CD4-positive, alpha-beta T cell treated with Interleukin-21 for 1 hour (primary cell): ENCODE data around the gene CLCNKB.
"Not testable (repeated sequence)": the region's sequence is repeated elsewhere in the genome, so short reads cannot be mapped to it uniquely, and the experiment has no call there.

Experiments
- DNase-seq: peaks from one replicate; pipeline ENCODE4 v3.0.0-alpha.2; 2020

Gene CLCNKB

DNA sequence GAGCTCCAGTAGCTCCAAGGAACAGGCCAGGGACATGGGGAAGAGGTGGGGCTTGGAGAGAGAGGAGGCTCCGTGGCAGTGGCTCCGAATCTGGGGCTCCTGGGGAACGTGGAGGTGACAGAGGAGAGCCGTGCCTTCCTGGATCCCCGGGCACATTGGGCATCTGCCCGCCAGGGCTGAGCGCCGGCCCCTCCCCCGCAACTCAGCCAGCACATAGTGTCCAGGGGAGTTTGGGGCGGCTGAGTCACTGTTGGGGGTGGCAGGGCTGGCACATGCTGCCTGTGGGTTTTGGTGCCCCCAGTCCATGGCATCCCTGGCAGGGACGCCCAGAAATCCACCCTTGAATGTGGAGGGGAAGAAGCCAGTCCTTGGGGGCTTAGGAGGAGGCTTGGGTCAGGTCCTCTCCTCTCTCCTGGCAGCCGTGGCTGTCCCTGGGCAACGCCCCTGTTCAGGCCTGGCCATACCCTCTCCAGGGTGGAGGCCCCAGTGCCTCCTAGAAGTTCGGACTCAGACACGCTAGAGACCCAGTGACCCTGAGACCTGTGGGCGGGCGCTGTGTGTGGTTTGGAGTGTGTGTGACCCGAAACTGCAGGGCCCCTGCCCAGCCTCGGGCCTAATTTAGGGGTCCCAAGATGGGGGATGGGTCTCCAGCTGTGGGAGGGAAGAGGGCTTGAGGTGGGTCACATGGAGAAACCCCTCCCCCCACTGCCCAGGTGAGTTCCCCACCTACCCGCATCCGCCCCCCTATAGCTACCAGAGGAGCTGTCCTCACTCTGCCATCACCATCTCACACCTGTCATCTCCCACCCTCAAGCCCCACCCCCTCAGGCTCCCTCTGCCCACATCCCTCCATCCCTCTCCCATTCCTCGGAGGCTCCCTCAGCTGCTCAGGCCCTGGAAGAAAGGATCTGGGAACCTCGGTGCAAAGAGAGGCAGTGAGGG is 27.4 kb upstream of the CLCNKB start:
- DNase-seq: no peak

DNA sequence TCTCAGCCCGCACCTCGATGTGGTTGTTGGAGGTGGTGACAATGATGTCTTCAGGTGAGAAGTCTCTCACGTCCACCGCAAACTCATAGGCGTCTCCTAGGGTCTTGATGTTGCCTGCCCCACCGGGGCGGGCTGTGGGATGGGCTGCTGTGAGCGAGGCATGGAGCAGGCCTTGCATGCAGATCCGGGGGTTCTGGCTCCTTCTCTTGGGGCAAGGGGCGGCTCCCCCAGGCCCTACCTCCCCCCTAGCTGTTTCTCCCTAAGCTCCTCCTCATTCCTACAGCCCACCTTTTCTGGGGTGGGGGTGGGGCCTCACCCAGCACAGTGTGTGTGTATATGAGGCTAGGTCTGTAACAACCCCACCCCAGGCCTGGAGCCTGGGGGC is 26.5 kb upstream of the CLCNKB start:
- no peak for DNase-seq

DNA sequence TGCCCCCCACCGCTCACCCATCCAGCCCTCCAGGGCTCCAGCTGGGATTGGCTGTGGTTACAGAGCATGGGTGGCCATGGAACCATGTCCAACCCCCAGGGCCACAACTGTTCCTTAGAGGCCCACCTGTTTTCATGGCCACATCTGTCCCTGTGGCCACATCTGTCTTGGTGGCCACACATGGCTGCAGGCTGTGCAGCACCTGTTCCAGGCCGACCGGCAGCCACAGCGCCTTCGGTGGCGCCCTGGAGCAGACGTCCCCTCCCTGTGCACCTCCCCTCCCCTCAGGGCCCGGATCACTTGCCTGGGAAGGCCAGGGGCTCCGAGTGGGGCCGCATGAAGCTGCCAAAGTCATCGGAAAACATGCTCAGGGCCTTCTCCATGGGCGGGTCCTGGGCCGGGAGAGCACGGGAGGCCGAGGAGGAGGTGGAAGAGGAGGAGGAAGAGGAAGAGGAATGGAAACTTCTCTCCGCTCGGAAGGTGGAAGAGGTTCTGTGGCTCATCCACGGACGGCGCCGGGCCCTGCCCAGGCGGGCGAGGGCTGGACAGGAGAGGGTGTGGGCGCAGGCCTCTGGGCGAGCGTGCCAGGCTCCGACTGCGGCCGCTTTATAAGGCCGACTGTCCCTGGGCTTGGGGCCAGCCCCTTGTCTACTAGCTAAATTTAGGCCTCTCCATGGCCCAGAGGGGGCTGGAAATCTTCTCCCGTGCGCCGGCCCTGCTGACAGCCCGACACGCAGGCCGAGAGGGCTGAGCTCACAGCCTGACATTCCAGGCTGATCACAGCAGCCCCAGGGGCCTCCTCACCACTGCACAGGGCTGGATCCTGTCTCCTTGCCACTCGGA is 25.9 kb upstream of the CLCNKB start, which contains the start of gene HSPB7:
Gene HSPB7, minus strand, starts transcription at position 583 of the 843 bp plus-strand sequence. Its CDS starts 80 bp downstream, at position 503.
- DNase-seq: no peak

DNA sequence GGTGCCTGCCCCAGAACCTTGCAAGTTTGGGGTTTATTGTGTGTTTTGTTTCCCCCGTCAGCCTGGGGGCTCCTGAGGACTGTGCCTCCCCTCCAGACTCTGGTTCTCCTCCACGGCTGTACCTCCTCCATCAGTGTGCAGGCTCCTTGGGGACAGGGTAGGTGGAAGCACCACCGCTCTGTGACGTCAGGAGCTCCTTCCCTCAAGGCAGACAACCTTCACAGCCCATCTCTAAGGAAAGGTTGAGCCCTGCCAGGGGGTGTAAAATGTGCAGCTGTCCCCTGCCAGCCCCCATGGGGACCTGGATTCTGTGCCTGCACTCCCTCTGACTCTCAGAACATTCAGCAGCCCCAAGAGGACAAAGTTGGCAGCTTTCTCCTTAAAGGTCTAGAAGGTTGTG is 25.3 kb upstream of the CLCNKB start:
- no peak for DNase-seq

DNA sequence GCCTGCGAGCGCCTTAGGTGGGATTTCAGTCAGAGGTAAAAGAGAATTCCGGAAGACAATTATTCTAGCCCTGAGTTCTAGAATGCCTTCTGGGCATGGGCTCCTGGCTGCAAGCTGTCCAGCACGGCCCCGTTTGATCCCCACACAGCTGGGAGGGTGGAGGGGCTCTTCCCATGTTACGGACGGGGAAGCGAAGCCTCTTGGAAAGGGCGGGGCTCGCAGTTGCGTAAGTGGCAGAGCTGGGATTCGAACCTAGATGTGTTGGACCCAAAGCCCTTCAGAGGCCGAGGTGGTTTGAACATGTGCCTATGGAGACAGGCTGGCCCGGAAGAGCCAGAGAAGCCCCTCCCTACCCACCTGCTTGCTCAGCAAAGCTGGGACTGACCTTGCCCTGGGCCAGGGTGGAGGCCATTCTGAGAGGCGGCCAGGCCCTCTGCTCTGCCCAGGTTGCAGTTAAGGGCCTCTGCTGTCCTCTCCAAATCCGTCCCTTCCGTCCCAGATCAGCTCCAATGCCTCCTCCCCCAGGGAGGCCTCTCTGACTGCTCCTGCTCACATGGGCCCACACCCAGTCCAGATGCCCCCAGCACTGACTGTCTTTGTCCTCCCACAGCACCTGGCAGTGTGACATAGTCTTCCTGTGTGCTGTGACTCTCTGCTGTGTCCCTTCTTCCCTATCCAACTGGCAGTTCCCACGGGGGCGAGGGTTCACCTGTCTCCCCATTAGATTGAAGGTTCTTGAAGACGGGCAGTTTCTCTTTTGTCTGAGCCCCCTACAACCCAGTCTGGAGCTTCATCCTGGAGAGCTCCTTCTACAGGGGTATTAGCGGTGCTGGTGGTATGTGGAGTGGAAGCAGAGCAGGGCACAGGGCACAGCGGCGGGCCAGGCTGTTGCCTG is 24.6 kb upstream of the CLCNKB start:
- DNase-seq: no peak

DNA sequence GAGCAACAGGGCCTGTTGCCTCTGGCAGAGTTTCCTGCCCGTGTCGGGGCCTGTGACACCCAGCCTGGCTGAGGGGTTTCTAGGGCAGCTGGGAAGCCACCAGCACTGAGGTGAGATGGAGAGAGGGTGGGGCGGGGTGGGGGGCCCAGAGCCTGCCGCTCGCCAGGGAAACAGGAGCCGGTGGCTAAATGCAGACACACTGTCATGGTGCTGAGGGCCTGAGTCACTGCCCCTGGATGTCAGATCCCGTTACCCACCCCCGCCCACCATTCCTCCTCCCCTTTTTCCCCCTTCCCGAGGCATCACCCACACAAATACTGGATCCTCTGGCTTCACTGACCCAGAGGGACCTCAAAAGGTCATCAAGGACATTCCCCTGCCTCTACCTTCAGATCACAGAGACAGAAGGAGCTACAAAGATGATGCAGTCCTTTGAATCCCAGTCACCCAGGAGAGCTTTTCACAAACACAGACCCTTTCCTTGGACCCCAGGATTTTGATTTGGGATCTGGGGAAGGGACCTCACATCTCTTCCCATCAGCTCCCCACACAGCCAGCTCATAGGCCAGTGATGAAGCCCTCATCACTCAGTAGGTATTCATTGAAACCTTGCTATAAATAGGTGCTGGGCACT is 23.8 kb upstream of the CLCNKB start:
- DNase-seq: no peak

DNA sequence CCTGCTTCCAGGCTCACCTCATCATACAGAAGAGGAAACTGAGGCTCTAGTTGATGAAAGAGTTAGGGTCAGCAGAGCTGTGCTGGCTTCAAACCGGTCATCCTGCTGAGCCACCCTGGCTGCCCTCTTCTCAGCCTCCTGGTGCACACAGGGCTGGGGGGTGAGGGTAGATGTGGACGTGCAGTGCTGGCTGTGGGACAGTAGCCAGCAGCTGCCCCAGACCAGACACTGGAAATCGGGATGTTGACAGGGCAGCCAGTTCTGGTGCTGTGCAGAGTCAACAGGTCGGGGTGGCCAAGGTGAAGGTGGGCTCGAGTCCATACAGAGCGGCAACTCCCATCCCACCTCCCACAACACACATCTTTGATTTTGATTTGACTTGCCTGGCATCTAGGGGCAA is 23.3 kb upstream of the CLCNKB start:
- DNase-seq: no peak

DNA sequence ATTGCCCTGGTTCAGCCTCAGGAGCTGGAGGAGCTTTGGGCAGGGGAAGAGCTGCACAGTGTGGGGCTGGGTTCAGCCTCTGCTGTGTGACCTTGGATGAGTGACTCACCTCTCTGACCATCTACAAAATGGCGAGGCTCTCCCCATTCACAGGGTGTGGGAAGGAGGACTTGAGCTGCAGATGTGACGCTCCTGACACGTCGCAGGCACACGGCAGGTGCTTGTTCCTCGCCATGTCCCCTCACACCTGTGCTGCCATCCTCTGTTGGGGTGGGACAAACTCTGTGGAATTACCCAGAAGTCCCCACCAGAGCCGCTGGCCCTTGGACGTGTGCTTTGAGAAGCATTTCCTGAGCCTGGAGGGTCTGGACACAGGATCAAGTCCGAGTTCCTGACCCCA is 22.7 kb upstream of the CLCNKB start:
- DNase-seq: not testable (repeated sequence)

DNA sequence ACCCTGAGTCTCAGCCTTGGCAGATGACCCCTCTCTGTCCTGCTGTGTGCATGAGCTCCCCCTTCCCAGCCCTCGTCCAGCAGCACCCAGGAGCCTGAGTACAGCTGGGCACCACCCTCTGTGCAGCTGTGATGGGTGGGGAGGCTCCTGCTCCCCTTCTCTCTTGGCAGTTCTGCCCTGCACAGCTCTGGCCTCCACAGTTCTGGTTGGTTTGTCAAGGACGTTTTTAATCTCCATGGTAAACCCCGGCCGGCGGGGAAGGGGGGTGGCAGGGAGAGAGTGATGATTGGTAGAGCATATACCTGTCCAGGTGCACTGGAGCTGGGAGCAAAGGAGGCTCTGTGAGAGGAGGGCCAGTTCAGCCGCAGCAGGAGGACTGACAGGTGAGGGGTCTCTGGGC is 21.9 kb upstream of the CLCNKB start, which contains the start of gene CLCNKA:
Gene CLCNKA, plus strand, starts transcription at position 356 of the 400 bp plus-strand sequence. CDS start 584 bp downstream, outside the sequence.
- DNase-seq: no peak

DNA sequence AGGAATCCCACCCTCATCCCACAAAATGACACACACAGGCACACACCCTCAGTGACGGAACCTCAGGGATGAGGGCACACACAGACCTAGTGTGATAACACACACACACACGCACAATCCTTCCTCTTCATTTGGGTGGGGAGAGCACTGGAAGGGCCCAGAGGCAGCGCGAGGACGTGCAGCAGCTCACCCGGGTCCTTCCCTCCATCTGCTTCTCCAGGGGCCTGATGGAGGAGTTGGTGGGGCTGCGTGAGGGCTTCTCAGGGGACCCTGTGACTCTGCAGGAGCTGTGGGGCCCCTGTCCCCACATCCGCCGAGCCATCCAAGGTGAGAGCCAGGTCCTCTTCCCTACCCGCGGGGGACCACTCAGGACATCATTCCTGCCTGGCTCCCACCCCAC is 21.2 kb upstream of the CLCNKB start:
- DNase-seq: no peak

DNA sequence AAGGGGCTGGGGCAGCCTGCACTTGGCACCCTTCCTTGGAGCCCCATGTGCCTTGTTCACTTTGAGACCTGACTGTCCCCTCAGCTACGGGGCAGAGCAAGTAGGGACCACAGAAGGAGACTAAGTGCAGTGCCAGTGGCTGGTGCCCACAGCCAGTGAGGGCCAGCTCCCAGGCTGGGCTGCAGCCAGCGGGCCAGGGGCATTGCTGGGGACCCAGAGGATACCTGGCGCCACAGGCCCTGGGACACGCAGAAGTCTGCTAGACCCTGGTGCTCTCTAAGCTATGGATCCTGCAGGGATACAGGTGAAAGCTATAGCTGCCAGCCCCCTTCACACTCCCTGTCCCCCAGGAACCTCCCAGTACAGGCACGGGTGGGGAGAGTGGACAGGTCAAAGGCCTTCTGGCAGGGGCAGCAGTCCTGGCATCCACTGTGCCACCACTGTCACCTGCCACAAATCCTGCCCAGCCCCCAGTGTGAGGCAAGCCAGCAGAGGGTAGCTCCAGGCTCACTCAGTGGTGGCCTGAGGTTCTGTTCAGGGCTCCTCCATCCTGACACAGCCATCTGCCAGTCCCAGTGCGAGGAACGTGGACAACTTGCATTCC is 20.4 kb upstream of the CLCNKB start:
- DNase-seq: no peak

DNA sequence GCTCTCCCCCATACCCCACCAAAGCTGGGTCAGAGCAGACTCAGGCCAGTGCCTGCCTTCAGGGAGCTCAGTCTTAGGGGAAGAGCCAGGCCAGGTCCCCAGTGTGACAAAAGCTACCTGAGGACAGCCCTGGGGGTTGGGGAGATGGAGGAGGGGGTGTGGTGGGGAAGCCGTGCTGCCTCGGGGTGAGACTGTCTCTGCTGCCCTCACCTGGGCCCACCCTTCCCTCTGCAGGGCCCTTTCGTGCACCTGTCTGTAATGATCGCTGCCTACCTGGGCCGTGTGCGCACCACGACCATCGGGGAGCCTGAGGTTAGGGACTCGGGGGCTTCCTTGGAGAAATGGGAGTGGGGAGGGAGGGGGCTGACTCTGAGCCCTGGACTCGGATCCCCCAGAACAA is 17.3 kb upstream of the CLCNKB start:
- DNase-seq: not testable (repeated sequence)

DNA sequence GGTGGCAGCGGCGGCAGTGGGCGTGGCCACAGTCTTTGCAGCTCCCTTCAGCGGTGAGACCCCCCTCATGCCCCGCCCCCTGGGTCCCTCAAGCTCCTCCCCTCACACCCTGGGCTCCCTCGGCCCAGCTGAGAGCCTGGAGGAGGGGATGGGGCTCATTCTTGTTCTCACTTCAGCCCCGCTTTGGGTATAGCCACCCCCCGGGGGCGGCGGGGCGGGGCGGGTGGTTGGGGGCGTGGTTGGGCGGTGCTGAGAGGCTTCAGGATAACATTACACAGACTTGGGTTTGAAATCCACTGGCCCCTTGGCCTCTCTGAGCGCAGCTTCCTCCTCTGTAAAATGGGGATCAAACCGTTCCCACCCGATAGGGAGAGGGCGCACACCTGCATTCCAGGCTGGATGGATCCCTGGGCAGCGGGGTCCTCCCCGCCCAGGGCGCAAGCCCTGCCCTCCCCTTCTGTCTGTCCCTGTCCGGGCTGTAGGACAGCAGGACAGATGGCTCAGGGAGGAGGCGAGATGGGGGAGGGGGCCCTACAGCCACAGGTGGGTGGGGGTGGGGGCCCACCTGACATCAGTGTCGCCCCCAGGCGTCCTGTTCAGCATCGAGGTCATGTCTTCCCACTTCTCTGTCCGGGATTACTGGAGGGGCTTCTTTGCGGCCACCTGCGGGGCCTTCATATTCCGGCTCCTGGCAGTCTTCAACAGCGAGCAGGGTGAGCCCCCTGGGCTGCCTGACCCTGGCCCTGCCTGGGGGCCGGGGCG is 16.7 kb upstream of the CLCNKB start:
- DNase-seq: peak; percentile 31

DNA sequence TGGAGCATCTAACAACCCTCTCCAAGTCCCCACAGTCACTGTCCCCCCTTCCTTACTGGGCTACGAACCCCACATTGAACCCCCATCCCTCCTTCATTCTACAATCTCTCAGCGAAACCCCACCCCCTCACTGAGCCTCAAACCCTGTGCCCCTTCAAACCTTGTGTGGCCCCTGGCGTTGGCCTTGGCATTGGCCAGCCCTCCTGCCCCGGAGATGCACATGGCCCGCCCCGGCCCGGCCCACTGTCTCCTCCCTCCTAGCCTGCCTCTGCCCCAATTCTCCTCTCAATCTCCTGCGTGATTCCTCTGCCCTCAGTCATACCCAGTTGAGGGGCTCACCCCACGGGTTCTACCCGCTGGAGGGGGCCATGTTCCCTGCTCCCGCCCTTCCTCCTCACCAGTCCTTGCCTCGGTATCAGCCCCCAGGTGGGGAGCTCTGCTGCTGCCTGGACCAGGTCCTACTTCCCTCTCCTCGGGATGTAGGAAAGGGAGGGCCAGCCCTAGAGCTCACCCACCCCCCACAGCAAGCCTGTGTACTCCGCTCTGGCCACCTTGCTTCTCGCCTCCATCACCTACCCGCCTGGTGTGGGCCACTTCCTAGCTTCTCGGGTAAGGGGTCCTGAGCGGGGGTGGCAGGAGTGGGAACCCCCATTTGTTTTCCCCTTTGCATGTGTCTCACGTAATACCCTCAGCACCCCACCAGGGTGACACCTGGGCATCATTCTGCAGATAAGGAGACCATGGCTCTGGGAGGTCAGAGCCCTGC is 15.2 kb upstream of the CLCNKB start:
- no peak for DNase-seq

DNA sequence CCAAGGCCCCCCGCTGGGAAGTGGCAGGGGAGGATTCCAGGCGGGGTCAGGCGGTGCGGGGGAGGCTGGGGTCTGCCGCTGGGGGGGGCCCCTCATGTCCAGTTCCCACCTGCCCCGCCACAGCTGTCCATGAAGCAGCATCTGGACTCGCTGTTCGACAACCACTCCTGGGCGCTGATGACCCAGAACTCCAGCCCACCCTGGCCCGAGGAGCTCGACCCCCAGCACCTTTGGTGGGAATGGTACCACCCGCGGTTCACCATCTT is 14.6 kb upstream of the CLCNKB start:
- not testable (repeated sequence) for DNase-seq

DNA sequence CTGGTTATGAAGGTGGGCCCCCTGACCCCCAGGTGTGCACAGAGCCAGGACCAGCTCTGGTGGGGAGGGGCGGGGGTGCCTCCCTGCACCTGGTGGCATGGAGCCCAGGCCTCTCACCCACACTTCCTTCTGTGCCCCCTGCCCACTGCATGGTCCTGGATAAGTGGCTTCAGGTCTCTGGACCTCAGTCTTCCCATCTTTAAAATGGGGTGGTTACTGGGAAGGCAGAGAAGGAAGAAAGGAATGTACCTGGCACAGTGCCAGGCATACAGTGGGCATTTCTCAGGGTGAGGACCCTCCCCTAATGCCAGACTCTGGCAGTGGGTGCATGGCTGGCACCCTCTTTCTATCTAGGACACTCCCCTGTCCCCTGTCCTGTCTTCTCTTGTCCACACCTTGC is 14.3 kb upstream of the CLCNKB start:
- DNase-seq: no peak

DNA sequence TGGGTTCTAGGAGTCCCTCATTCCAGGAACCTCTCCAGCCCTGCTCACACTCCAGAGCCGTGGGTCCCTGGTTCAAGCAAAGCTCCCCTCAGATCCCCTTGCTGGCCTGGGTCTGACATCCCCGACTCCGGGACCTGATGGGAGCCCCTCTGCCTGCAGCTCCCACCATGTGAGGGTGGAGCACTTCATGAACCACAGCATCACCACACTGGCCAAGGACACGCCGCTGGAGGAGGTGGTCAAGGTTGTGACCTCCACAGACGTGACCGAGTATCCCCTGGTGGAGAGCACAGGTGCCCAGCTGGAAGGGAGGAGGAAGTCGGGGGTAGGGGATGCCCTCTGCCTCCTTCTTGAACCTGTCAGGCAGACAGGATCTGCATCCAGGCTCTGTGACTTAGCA is 12.0 kb upstream of the CLCNKB start:
- DNase-seq: no peak

DNA sequence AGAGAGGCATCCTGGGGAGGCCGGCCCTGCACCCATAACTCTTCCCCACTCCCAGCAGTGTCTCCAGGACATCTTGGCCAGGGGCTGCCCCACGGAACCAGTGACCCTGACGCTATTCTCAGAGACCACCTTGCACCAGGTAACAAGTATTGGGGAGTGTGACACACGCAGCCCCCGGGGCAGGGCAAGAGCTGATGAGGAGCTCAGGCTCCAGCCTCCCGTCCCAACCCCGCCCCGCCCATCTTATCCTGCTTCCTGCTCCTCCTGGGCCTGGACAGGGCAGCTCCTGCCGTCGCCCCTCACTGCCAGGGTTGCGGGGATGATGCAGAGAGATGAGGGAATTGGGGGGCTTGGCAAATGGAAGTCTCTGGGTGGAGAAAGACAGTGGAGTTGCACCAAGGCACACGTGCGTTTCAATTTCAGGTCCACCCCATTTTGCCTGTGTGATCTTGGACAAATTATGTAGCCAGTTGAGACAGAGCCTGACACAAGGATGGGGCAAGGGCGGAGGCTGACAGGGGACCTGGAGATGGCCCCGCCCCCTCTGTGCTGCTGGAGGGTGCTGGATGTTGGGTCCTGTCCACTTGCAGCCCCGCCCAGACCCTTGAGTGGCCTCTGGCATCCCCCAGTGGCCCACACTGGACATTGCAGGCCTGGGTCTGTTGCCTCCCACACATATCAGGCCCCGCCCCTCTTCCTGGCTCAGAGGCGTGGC is 11.0 kb upstream of the CLCNKB start:
- peak; percentile 42 for DNase-seq

DNA sequence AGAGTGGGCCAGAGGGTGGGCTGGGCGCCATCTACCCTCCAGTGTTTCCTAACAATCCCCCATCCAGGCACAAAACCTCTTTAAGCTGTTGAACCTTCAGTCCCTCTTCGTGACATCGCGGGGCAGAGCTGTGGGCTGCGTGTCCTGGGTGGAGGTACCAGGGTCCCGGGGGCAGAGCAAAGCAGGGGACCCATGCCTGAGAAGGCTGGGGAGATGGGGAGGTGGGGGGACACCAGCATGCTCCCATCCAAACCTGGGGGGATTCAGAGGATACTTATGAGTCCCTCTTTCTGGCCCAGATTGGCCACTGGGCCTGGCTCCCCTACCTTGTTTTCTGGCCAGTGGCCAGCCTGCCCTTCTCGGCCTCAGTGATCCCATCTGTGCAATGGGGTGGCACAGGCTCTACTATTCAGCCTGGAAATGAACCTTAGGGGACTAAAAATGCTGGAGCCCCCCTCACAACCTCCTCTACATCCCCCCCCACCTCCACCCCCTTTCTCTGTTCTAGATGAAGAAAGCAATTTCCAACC is 10.4 kb upstream of the CLCNKB start:
- not testable (repeated sequence) for DNase-seq
